Loucy (cell line): ENCODE measurements around the gene AHRR.

Experiments used
- H2AFZ ChIP-seq: fragments of 200-600 bp; sonication (generic); 2 replicates; pipeline ENCODE4 v1.6.0; 2016; ENCODE audit warnings: antibody characterized with exemption, mild to moderate bottlenecking, low read length, moderate library complexity
- H3F3A ChIP-seq: fragments of 200-600 bp; 2 replicates; pipeline ENCODE4 v1.6.0; 2016; ENCODE audit warnings: antibody characterized with exemption, low read depth, mild to moderate bottlenecking
- H3K27me3 ChIP-seq: fragments of 200-600 bp; sonication (generic); 2 replicates; pipeline ENCODE4 v1.6.1; 2014; ENCODE audit warnings: low read length, mild to moderate bottlenecking; ENCODE audit not compliant: insufficient read depth, poor library complexity, severe bottlenecking
- H3K36me3 ChIP-seq: fragments of 200-600 bp; sonication (generic); 2 replicates; pipeline ENCODE4 v1.6.1; 2016; ENCODE audit warnings: low read length; ENCODE audit not compliant: insufficient read depth
- H3K4me1 ChIP-seq: fragments of 200-600 bp; sonication (generic); 2 replicates; pipeline ENCODE4 v1.5.1; 2014; ENCODE audit warnings: low read length, mild to moderate bottlenecking; ENCODE audit not compliant: insufficient read depth, poor library complexity, severe bottlenecking
- H3K4me2 ChIP-seq: fragments of 200-600 bp; sonication (generic); 2 replicates; pipeline ENCODE4 v1.6.0; 2014; ENCODE audit warnings: antibody characterized with exemption, low read length, low read depth, mild to moderate bottlenecking; ENCODE audit not compliant: poor library complexity, severe bottlenecking
- H3K4me3 ChIP-seq: fragments of 200-600 bp; sonication (generic); 2 replicates; pipeline ENCODE4 v1.5.1; 2014; ENCODE audit warnings: low read length, mild to moderate bottlenecking, mixed read lengths; ENCODE audit not compliant: poor library complexity, severe bottlenecking
- H3K79me2 ChIP-seq: fragments of 200-600 bp; sonication (generic); 2 replicates; pipeline ENCODE4 v1.6.1; 2014; ENCODE audit warnings: low read length; ENCODE audit not compliant: insufficient read depth
- H3K9ac ChIP-seq: fragments of 200-600 bp; sonication (generic); 2 replicates; pipeline ENCODE4 v1.6.0; 2014; ENCODE audit warnings: mild to moderate bottlenecking, low read depth, low read length, moderate library complexity; ENCODE audit not compliant: poor library complexity, severe bottlenecking
- H3K9me2 ChIP-seq: fragments of 200-600 bp; sonication (generic); replicated peaks from 2 replicates; pipeline ENCODE4 v1.6.1; 2016; ENCODE audit warnings: low read depth, low read length, mixed read lengths
- H3K9me3 ChIP-seq: fragments of 200-600 bp; sonication (generic); 2 replicates; pipeline ENCODE4 v1.6.1; 2014; ENCODE audit warnings: mild to moderate bottlenecking, antibody characterized with exemption, low read length, low read depth; ENCODE audit not compliant: insufficient read depth
- H4K20me1 ChIP-seq: fragments of 200-600 bp; sonication (generic); 2 replicates; pipeline ENCODE4 v1.6.0; 2014; ENCODE audit warnings: antibody characterized with exemption, low read length, mild to moderate bottlenecking; ENCODE audit not compliant: insufficient read depth, poor library complexity, severe bottlenecking
- CTCF ChIP-seq: fragments of 200-600 bp; sonication (generic); conservative IDR thresholded peaks from 2 replicates; pipeline ENCODE4 v1.5.1; 2014; ENCODE audit warnings: mild to moderate bottlenecking, antibody characterized with exemption, low read length
- EZH2phosphoT487 ChIP-seq: fragments of 200-600 bp; IDR thresholded peaks from 2 replicates; pipeline ENCODE4 v1.6.1; 2018; ENCODE audit warnings: antibody characterized with exemption, mild to moderate bottlenecking, moderate library complexity, borderline replicate concordance

The AHRR gene

GRCh38 chr5:392431-392988 is 71.0 kb downstream of the AHRR start:
- peak overlapping the region; percentile 95 for H3K9ac ChIP-seq

GRCh38 chr5:393846-394275 is 72.3 kb downstream of the AHRR start:
- H3F3A ChIP-seq, result no peaks in the 10 kb centered on the region
- H3K4me1 ChIP-seq, result peaks cover 54% of the 10 kb centered on the region
- no peaks in the 10 kb centered on the region for H3K27me3 ChIP-seq
- H3K79me2 ChIP-seq, result peaks cover 34% of the 10 kb centered on the region
- H3K4me3 ChIP-seq, result peak overlapping the region; percentile 74
- no peaks in the 10 kb centered on the region for H3K9me2 ChIP-seq
- H3K9me3 ChIP-seq, result no peaks in the 10 kb centered on the region
- no peaks in the 10 kb centered on the region for H4K20me1 ChIP-seq
- no peak for TF ChIP-seq CTCF
- TF ChIP-seq EZH2phosphoT487, result no peak
- H3K4me2 ChIP-seq, result peak overlapping the region; percentile 89
- no peaks in the 10 kb centered on the region for H3K36me3 ChIP-seq
- no peak overlapping the region for H2AFZ ChIP-seq
- H3K9ac ChIP-seq, result peak overlapping the region; percentile 95

More at GRCh38 chr5:392431-392988, 71.0 kb downstream of the AHRR start:
- Histone ChIP-seq H3F3A (no peaks in the 10 kb centered on the region), H2AFZ (peak overlapping the region; percentile 34; the same call in 1 of the 2 replicates), H3K4me2 (peak overlapping the region; percentile 89), H3K4me3 (peak overlapping the region; percentile 74), H3K9me3 (no peaks in the 10 kb centered on the region), H3K27me3 (no peaks in the 10 kb centered on the region), H4K20me1 (no peaks in the 10 kb centered on the region), H3K36me3 (no peaks in the 10 kb centered on the region), H3K79me2 (peaks cover 34% of the 10 kb centered on the region), H3K4me1 (peaks cover 63% of the 10 kb centered on the region), H3K9me2 (no peaks in the 10 kb centered on the region)
- TF ChIP-seq EZH2phosphoT487, result no peak
- no peak for TF ChIP-seq CTCF

- H4K20me1 ChIP-seq, result no peaks in the 10 kb centered on the region
- peaks cover 34% of the 10 kb centered on the region for H3K79me2 ChIP-seq
- no peak overlapping the region for H2AFZ ChIP-seq
- H3F3A ChIP-seq, result no peaks in the 10 kb centered on the region
- H3K9me2 ChIP-seq, result no peaks in the 10 kb centered on the region
- H3K27me3 ChIP-seq, result no peaks in the 10 kb centered on the region
- peaks cover 49% of the 10 kb centered on the region for H3K4me1 ChIP-seq
- H3K4me3 ChIP-seq, result peak overlapping the region; percentile 68
- H3K9me3 ChIP-seq, result no peaks in the 10 kb centered on the region
- H3K4me2 ChIP-seq, result peak overlapping the region; percentile 89
- TF ChIP-seq EZH2phosphoT487 (no peak), CTCF (no peak)
- H3K36me3 ChIP-seq, result no peaks in the 10 kb centered on the region
- H3K9ac ChIP-seq, result peak overlapping the region; percentile 95
Observed at GRCh38 chr5:394671-395155, 73.2 kb downstream of the AHRR start.
